ENCODE results near the gene AKAP14. TPM values are rescaled to one million over a fixed set of nuclear protein-coding genes. Genes with fewer than 3 reads are reported as not detected.
A peak's percentile ranks its signal among the peaks of the same experiment; 100 is the strongest.
"Not testable (repeated sequence)": the region's sequence is repeated elsewhere in the genome, so short reads cannot be mapped to it uniquely, and the experiment has no call there.

Gene AKAP14
- total RNA-seq, 4 donors from 2014 or later, result not detected

GRCh38 chrX:119880076-119880475, 15.6 kb upstream of the AKAP14 start:
- Histone ChIP-seq H3K36me3 (no peaks in the 10 kb centered on the region), H3K27ac (no peak overlapping the region), H3K27me3 (no peaks in the 10 kb centered on the region), H3K4me3 (no peak overlapping the region), H3K9me3 (no peaks in the 10 kb centered on the region), H3K4me1 (no peaks in the 10 kb centered on the region)
- intact Hi-C loops (cut with DNase I; ENCODE audit: low total_unique reads), result loop anchor here (5.0 kb wide), 1 partner anchor 1517 kb away; no protein-coding TSS in a partner anchor
- no peak for TF ChIP-seq POLR2AphosphoS5 (IDR thresholded peaks at IDR 0.05)
- no peak for DNase-seq
- WGBS, 2 donors (ENCODE audit: low coverage in 1 of 2), result 60 to 77% methylated on average over 1 to 5 of the region's 5 CpGs
- in situ Hi-C loops (cut with MboI; ENCODE audit: low pct_ligation_motif_present in 1 of 4, low pct_unique_long_range_greater_than_20kb in 1 of 4, low sequenced_read_pairs in 3 of 4), result no loop called here

- no peaks in the 10 kb centered on the region for H3K4me1 ChIP-seq
- in situ Hi-C loops (cut with MboI; ENCODE audit: low pct_ligation_motif_present in 1 of 4, low pct_unique_long_range_greater_than_20kb in 1 of 4, low sequenced_read_pairs in 3 of 4), result no loop called here
- no peaks in the 10 kb centered on the region for H3K36me3 ChIP-seq
- intact Hi-C loops (cut with DNase I; ENCODE audit: low total_unique reads), result loop anchor here (5.0 kb wide), 1 partner anchor 1517 kb away; no protein-coding TSS in a partner anchor
- peak; percentile 16 for DNase-seq
- no peak overlapping the region for H3K27ac ChIP-seq
- TF ChIP-seq EP300 (IDR thresholded peaks at IDR 0.05; ENCODE audit: low read depth) (no peak), POLR2AphosphoS5 (IDR thresholded peaks at IDR 0.05) (peak in 1 of 3 donors; percentile 9), POLR2A (IDR thresholded peaks at IDR 0.05) (no peak)
- TF ChIP-seq, protein P1, sequence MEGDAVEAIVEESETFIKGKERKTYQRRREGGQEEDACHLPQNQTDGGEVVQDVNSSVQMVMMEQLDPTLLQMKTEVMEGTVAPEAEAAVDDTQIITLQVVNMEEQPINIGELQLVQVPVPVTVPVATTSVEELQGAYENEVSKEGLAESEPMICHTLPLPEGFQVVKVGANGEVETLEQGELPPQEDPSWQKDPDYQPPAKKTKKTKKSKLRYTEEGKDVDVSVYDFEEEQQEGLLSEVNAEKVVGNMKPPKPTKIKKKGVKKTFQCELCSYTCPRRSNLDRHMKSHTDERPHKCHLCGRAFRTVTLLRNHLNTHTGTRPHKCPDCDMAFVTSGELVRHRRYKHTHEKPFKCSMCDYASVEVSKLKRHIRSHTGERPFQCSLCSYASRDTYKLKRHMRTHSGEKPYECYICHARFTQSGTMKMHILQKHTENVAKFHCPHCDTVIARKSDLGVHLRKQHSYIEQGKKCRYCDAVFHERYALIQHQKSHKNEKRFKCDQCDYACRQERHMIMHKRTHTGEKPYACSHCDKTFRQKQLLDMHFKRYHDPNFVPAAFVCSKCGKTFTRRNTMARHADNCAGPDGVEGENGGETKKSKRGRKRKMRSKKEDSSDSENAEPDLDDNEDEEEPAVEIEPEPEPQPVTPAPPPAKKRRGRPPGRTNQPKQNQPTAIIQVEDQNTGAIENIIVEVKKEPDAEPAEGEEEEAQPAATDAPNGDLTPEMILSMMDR (IDR thresholded peaks at IDR 0.05), result peak; percentile 43 to 54 (median 47)
- H3K27me3 ChIP-seq, result no peaks in the 10 kb centered on the region
- 57% methylated on average over 11 of the region's 11 CpGs; no CpG with 5 or more reads in 1 of the 2 donors for WGBS, 2 donors (ENCODE audit: low coverage in 1 of 2)
- H3K9me3 ChIP-seq, result no peaks in the 10 kb centered on the region
- H3K4me3 ChIP-seq, result no peak overlapping the region
Measured at GRCh38 chrX:119880552-119881437, 14.9 kb upstream of the AKAP14 start.

DNA sequence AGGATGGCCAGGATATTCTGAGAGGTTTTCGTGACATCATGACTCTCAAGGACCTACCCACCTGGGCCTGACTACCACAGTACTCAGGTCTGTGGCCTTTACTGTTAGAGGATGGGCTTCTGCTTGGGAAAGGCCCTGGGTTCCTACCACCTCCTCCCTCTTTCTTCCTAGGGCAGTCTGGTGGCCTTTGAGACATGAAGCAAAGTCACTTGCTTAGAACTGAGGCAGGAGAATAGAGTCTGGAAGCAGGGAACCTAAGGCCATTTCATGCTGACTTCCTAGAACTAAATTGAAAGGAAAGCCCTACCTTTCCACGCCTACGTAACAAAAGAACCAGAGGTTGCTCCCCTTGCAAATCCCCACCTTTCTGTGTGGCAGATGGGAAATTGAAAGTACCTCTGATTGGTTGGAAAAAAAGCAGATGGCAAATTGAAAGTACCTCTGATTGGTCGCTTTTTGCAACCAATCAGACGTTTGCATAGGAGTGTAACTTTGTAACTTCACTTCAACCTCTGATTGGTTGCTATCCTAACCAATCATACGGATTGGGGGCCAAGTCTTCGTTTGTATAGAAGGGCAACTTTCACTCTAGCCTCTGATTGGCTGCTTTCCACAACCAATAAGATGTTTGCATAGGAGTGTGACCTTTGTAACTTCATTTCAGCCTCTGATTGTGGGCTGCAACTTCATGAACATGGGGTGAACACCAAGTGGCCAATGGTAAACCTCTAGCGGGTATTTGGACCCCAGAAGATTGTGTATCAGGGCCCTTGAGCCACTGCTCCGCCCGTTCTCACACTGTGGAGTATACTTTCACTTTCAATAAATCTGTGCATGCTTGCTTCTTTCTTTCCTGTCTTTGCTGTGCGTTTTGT, 9.9 kb upstream of the AKAP14 start:
- H3K9me3 ChIP-seq, result no peaks in the 10 kb centered on the region
- TF ChIP-seq POLR2AphosphoS5 (IDR thresholded peaks at IDR 0.05) (no peak), EP300 (IDR thresholded peaks at IDR 0.05; ENCODE audit: low read depth) (no peak), POLR2A (IDR thresholded peaks at IDR 0.05) (no peak)
- TF ChIP-seq, protein P1 (IDR thresholded peaks at IDR 0.05), result no peak
- peak overlapping the region in 2 of 4 donors; percentile 11 to 37 for H3K4me3 ChIP-seq
- H3K36me3 ChIP-seq, result no peaks in the 10 kb centered on the region
- intact Hi-C loops (cut with DNase I; ENCODE audit: low total_unique reads), result no loop called here
- peaks cover 0 to 8% (median 0%) of the 10 kb centered on the region in 4 donors for H3K4me1 ChIP-seq
- no peak for DNase-seq
- 67% methylated on average over 11 of the region's 11 CpGs; no CpG with 5 or more reads in 1 of the 2 donors for WGBS, 2 donors (ENCODE audit: low coverage in 1 of 2)
- peak overlapping the region; percentile 4 to 65 (median 30) for H3K27ac ChIP-seq
- no peaks in the 10 kb centered on the region for H3K27me3 ChIP-seq
- in situ Hi-C loops (cut with MboI; ENCODE audit: low pct_ligation_motif_present in 1 of 4, low pct_unique_long_range_greater_than_20kb in 1 of 4, low sequenced_read_pairs in 3 of 4), result no loop called here

DNA sequence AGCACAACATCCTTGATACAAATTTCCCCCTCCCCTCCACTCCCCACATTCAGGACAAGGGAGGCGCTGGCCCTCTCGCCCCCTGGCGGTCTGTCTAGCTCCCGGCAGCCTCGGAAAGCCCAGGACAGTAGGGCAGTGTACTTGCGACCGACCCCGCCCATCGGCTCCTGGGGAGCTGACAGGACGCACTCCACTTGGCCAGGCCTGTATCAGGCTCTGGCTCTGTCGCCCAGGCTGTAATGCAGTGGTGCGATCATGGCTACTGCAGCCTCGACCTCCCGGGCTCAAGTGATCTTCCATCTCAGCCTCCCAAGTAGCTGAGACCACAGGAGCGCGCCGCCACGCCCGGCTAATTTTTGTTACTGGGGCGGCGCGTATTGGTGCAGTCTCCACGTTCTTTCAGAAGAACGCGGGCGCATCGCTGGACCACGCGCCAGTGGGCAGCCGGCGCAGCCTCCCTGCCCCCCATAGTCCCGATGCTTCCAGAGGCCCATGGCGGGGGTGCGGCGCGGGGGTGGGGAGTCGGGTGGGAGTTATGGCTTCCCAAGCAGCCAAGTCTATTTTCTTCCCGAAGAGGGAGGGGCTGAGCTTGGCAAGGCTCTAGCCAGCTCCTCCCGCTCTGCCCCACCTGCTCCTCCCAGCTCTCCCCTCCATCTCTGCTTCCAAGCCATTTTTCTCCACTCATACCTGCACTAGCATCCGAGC, 7.8 kb upstream of the AKAP14 start:
- peak; percentile 73 for DNase-seq
- Histone ChIP-seq H3K4me3 (peak overlapping the region in 3 of 4 donors; percentile 22 to 47 (median 27)), H3K36me3 (no peaks in the 10 kb centered on the region), H3K9me3 (no peaks in the 10 kb centered on the region), H3K27ac (peak overlapping the region in 1 of 4 donors; percentile 26), H3K4me1 (peaks cover 0 to 8% (median 0%) of the 10 kb centered on the region in 4 donors), H3K27me3 (no peaks in the 10 kb centered on the region)
- intact Hi-C loops (cut with DNase I; ENCODE audit: low total_unique reads) (no loop called here), in situ Hi-C loops (cut with MboI; ENCODE audit: low pct_ligation_motif_present in 1 of 4, low pct_unique_long_range_greater_than_20kb in 1 of 4, low sequenced_read_pairs in 3 of 4) (no loop called here)
- TF ChIP-seq POLR2A (IDR thresholded peaks at IDR 0.05) (no peak), POLR2AphosphoS5 (IDR thresholded peaks at IDR 0.05) (no peak), EP300 (IDR thresholded peaks at IDR 0.05; ENCODE audit: low read depth) (no peak)
- TF ChIP-seq, protein P1 (IDR thresholded peaks at IDR 0.05), result peak; percentile 37 to 61 (median 54)
- WGBS, 2 donors (ENCODE audit: low coverage in 1 of 2), result 55% methylated on average over 38 of the region's 40 CpGs; no CpG with 5 or more reads in 1 of the 2 donors

GRCh38 chrX:119890626-119891025, 5.1 kb upstream of the AKAP14 start:
- DNase-seq; in situ Hi-C loops (cut with MboI; ENCODE audit: low pct_ligation_motif_present in 1 of 4, low pct_unique_long_range_greater_than_20kb in 1 of 4, low sequenced_read_pairs in 3 of 4): not testable (repeated sequence)
- WGBS, 2 donors (ENCODE audit: low coverage in 1 of 2), result 91% methylated on average over 35 of the region's 36 CpGs; no CpG with 5 or more reads in 1 of the 2 donors

GRCh38 chrX:119891961-119892692, 3.6 kb upstream of the AKAP14 start:
- H3K27me3 ChIP-seq; intact Hi-C loops (cut with DNase I; ENCODE audit: low total_unique reads); H3K9me3 ChIP-seq; H3K27ac ChIP-seq; H3K4me1 ChIP-seq; in situ Hi-C loops (cut with MboI; ENCODE audit: low pct_ligation_motif_present in 1 of 4, low pct_unique_long_range_greater_than_20kb in 1 of 4, low sequenced_read_pairs in 3 of 4); DNase-seq; H3K36me3 ChIP-seq; H3K4me3 ChIP-seq: not testable (repeated sequence)
- 62 to 74% methylated on average over 3 to 16 of the region's 16 CpGs for WGBS, 2 donors (ENCODE audit: low coverage in 1 of 2)

More at GRCh38 chrX:119890626-119891025, 5.1 kb upstream of the AKAP14 start:
- H3K4me1 ChIP-seq; intact Hi-C loops (cut with DNase I; ENCODE audit: low total_unique reads); H3K4me3 ChIP-seq; H3K27ac ChIP-seq; H3K9me3 ChIP-seq; H3K36me3 ChIP-seq; H3K27me3 ChIP-seq: not testable (repeated sequence)

Data from transverse colon (tissue), 4 donors.